IMR-90 (cell line): ENCODE results near the gene SETDB1. TPM values are rescaled to one million over a fixed set of nuclear protein-coding genes. Genes with fewer than 3 reads are reported as not detected.

Experiments used
- ATAC-seq: fragments of 200-7000 bp; cut with Tn5 transposase; 2 replicates; pipeline ENCODE4 v1.9.1; 2020; ENCODE audit warnings: low read depth, mild to moderate bottlenecking, moderate library complexity
- BruUV-seq: library from RNA; stranded (reverse); fragments of 400-500 nt; replicated peaks from 2 replicates; lab custom pipeline; 2021; lab: Mats Ljungman, UMichigan
- CTCF ChIA-PET: fragments of 300-600 bp; formaldehyde crosslinking; extraction: SDS; loops from one replicate; lab custom pipeline; 2021; ENCODE audit warnings: antibody characterized with exemption; lab: Yijun Ruan, JAX
- POLR2A ChIA-PET: fragments of 300-600 bp; sonication (Branson Sonifier 250); formaldehyde crosslinking; loops from one replicate; lab custom pipeline; 2022; ENCODE audit warnings: antibody characterized with exemption; ENCODE audit not compliant: unreplicated experiment; lab: Charles Lee
- DNase-seq: peaks from one replicate; pipeline ENCODE4 v3.0.0; 2013
- H2AFZ ChIP-seq: replicated peaks from 2 replicates; pipeline ENCODE3; 2013; ENCODE audit warnings: low read length, mild to moderate bottlenecking; ENCODE audit not compliant: poor library complexity
- H2AK5ac ChIP-seq: 2 replicates; pipeline ENCODE4 v1.6.1; 2013; ENCODE audit warnings: low read depth, low read length, inconsistent platforms
- H2AK9ac ChIP-seq: replicated peaks from 2 replicates; pipeline ENCODE3; 2013; ENCODE audit warnings: mild to moderate bottlenecking, low read depth, low read length, moderate library complexity; ENCODE audit not compliant: poor library complexity
- H2BK120ac ChIP-seq: 2 replicates; pipeline ENCODE4 v1.6.1; 2013; ENCODE audit warnings: low read depth, low read length, inconsistent platforms
- H2BK15ac ChIP-seq: 3 replicates; pipeline ENCODE4 v1.6.1; 2013; ENCODE audit warnings: low read depth, low read length, inconsistent platforms
- H2BK20ac ChIP-seq: 2 replicates; pipeline ENCODE4 v1.6.1; 2013; ENCODE audit warnings: low read depth, mild to moderate bottlenecking, inconsistent platforms, low read length, moderate library complexity
- H2BK5ac ChIP-seq: 2 replicates; pipeline ENCODE4 v1.6.1; 2013; ENCODE audit warnings: mild to moderate bottlenecking, low read depth, low read length, inconsistent platforms; ENCODE audit not compliant: poor library complexity, severe bottlenecking
- H3K14ac ChIP-seq: replicated peaks from 2 replicates; pipeline ENCODE4 v1.6.1; 2013; ENCODE audit warnings: low read depth, low read length, inconsistent platforms
- H3K18ac ChIP-seq: 2 replicates; pipeline ENCODE4 v1.6.1; 2013; ENCODE audit warnings: low read depth, low read length, control low read depth
- H3K23ac ChIP-seq: 2 replicates; pipeline ENCODE4 v1.6.1; 2013; ENCODE audit warnings: low read depth, low read length, inconsistent platforms
- H3K27ac ChIP-seq: 2 replicates; pipeline ENCODE4 v1.5.1; 2013; ENCODE audit warnings: mild to moderate bottlenecking, control low read depth, low read length; ENCODE audit not compliant: insufficient read depth
- H3K27me3 ChIP-seq: 2 replicates; pipeline ENCODE4 v1.6.1; 2013; ENCODE audit warnings: low read length; ENCODE audit not compliant: control insufficient read depth, insufficient read depth
- H3K36me3 ChIP-seq: 2 replicates; pipeline ENCODE4 v1.6.1; 2013; ENCODE audit warnings: low read length, mixed read lengths; ENCODE audit not compliant: control insufficient read depth, insufficient read depth
- H3K4ac ChIP-seq: 2 replicates; pipeline ENCODE4 v1.6.1; 2013; ENCODE audit warnings: low read depth, low read length, inconsistent platforms
- H3K4me1 ChIP-seq: 2 replicates; pipeline ENCODE4 v1.6.1; 2013; ENCODE audit warnings: low read length, mixed read lengths; ENCODE audit not compliant: control insufficient read depth, insufficient read depth
- H3K4me2 ChIP-seq: 2 replicates; pipeline ENCODE4 v1.6.1; 2013; ENCODE audit warnings: low read depth, mild to moderate bottlenecking, control low read depth, low read length, moderate library complexity
- H3K4me3 ChIP-seq: 2 replicates; pipeline ENCODE4 v1.5.1; 2013; ENCODE audit warnings: low read depth, mild to moderate bottlenecking, control low read depth, low read length, moderate library complexity; ENCODE audit not compliant: insufficient read depth
- H3K56ac ChIP-seq: 2 replicates; pipeline ENCODE4 v1.6.1; 2013; ENCODE audit warnings: low read length, inconsistent platforms; ENCODE audit not compliant: insufficient read depth; ENCODE audit errors: extremely low read depth
- H3K79me1 ChIP-seq, 2 experiments: 2 replicates each; pipeline ENCODE4 v1.6.1; 2013; ENCODE audit warnings: low read length in 2 of 2, inconsistent platforms in 1 of 2, low read depth in 1 of 2
- H3K9ac ChIP-seq: 2 replicates; pipeline ENCODE4 v1.6.1; 2013; ENCODE audit warnings: low read depth, low read length, control low read depth
- H3K9me1 ChIP-seq: 2 replicates; pipeline ENCODE4 v1.6.1; 2013; ENCODE audit warnings: low read length, inconsistent platforms; ENCODE audit not compliant: insufficient read depth
- H3K9me3 ChIP-seq: 2 replicates; pipeline ENCODE4 v1.6.1; 2013; ENCODE audit warnings: low read length; ENCODE audit not compliant: control insufficient read depth, insufficient read depth
- H4K20me1 ChIP-seq: 2 replicates; pipeline ENCODE4 v1.6.1; 2013; ENCODE audit warnings: low read length, inconsistent platforms; ENCODE audit not compliant: insufficient read depth
- H4K5ac ChIP-seq: 2 replicates; pipeline ENCODE4 v1.6.1; 2013; ENCODE audit warnings: mild to moderate bottlenecking, low read depth, low read length, control low read depth
- H4K8ac ChIP-seq, 2 experiments: 2 replicates each; pipeline ENCODE4 v1.6.1; 2013; ENCODE audit warnings: low read depth in 2 of 2, low read length in 2 of 2, control low read depth in 1 of 2, inconsistent platforms in 1 of 2
- H4K91ac ChIP-seq: 2 replicates; pipeline ENCODE4 v1.6.1; 2013; ENCODE audit warnings: low read depth, low read length, inconsistent platforms; ENCODE audit not compliant: insufficient read depth
- BHLHE40 ChIP-seq: fragments of 150-350 bp; IDR thresholded peaks from 2 replicates; pipeline ENCODE4 v1.6.1; 2016; ENCODE audit warnings: mild to moderate bottlenecking, low read depth, low read length
- CEBPB ChIP-seq: IDR thresholded peaks from 2 replicates; pipeline ENCODE4 v1.6.1; 2012; ENCODE audit warnings: low read depth, low read length, improper control_type of control experiment
- CTCF ChIP-seq: conservative IDR thresholded peaks from 2 replicates; pipeline ENCODE4 v1.5.1; 2012; ENCODE audit warnings: mild to moderate bottlenecking, low read depth, low read length, improper control_type of control experiment
- MAZ ChIP-seq: IDR thresholded peaks from 2 replicates; pipeline ENCODE4 v1.6.1; 2012; ENCODE audit warnings: low read depth, mild to moderate bottlenecking, low read length, improper control_type of control experiment, moderate library complexity, borderline replicate concordance
- MXI1 ChIP-seq: IDR thresholded peaks from 2 replicates; pipeline ENCODE4 v1.6.1; 2012; ENCODE audit warnings: low read depth, mild to moderate bottlenecking, low read length, moderate library complexity, borderline replicate concordance
- NFE2L2 ChIP-seq: fragments of 150-350 bp; IDR thresholded peaks from 2 replicates; pipeline ENCODE4 v1.6.1; 2016; ENCODE audit warnings: low read depth, mild to moderate bottlenecking, low read length
- POLR2A ChIP-seq: IDR thresholded peaks from 2 replicates; pipeline ENCODE4 v1.6.1; 2012; ENCODE audit warnings: mild to moderate bottlenecking, low read depth, low read length
- RAD21 ChIP-seq: IDR thresholded peaks from 2 replicates; pipeline ENCODE4 v1.6.1; 2012; ENCODE audit warnings: low read length, improper control_type of control experiment
- RFX5 ChIP-seq: IDR thresholded peaks from 2 replicates; pipeline ENCODE4 v1.8.0; 2012; ENCODE audit warnings: low read depth, mild to moderate bottlenecking, low read length, moderate library complexity
- SMC3 ChIP-seq: fragments of 150-350 bp; IDR thresholded peaks from 2 replicates; pipeline ENCODE4 v1.6.1; 2016; ENCODE audit warnings: low read depth, mild to moderate bottlenecking, antibody characterized with exemption, low read length, moderate library complexity
- USF2 ChIP-seq: fragments of 150-350 bp; IDR thresholded peaks from 2 replicates; pipeline ENCODE4 v1.6.1; 2017; ENCODE audit warnings: mild to moderate bottlenecking, antibody characterized with exemption, low read length, low read depth
- WGBS, 2 experiments: methylation state at CpG; one replicate each; pipeline versions ENCODE4 v1.1.5 to v1.1.7; 2013; ENCODE audit warnings: missing lambda C conversion rate in 2 of 2; ENCODE audit not compliant: insufficient read length in 1 of 2; ENCODE audit errors: extremely low coverage in 2 of 2; 5-methylcytosine and 5-hydroxymethylcytosine counted together
- dilution Hi-C: fragments of 300-500 bp; cut with HindIII; formaldehyde crosslinking; loops from one replicate; pipeline ENCODE4 v1.14.3; 2018; ENCODE audit warnings: low sequenced_read_pairs; ENCODE audit not compliant: unreplicated experiment
- in situ Hi-C: fragments of 300-500 bp; cut with MboI; formaldehyde crosslinking; loops from 3 replicates; pipeline ENCODE4 v1.14.3; 2019; ENCODE audit warnings: low sequenced_read_pairs, inconsistent platforms, mixed read lengths
- intact Hi-C: fragments of 100-400 bp; cut with micrococcal nuclease; formaldehyde crosslinking; loops from 2 replicates; pipeline ENCODE4 v1.10.0; 2022
- polyA plus RNA-seq, 3 experiments: library from polyadenylated mRNA; depleted of rRNA; stranded (reverse); fragments of >200 nt; gene quantifications; 2 replicates each; pipeline ENCODE4 v1.2.3, GENCODE V29; 2012; ENCODE audit warnings: low replicate concordance in 1 of 3
- total RNA-seq: library from RNA; depleted of rRNA; stranded (reverse); fragments of >200 nt; gene quantifications from 2 replicates; pipeline ENCODE4 v1.2.3, GENCODE V29; 2012

The SETDB1 gene
- total and polyA plus RNA-seq, 2 of the 4 experiments (the other 2 are of a cell fraction), result 18.7 to 22.9 TPM

DNA sequence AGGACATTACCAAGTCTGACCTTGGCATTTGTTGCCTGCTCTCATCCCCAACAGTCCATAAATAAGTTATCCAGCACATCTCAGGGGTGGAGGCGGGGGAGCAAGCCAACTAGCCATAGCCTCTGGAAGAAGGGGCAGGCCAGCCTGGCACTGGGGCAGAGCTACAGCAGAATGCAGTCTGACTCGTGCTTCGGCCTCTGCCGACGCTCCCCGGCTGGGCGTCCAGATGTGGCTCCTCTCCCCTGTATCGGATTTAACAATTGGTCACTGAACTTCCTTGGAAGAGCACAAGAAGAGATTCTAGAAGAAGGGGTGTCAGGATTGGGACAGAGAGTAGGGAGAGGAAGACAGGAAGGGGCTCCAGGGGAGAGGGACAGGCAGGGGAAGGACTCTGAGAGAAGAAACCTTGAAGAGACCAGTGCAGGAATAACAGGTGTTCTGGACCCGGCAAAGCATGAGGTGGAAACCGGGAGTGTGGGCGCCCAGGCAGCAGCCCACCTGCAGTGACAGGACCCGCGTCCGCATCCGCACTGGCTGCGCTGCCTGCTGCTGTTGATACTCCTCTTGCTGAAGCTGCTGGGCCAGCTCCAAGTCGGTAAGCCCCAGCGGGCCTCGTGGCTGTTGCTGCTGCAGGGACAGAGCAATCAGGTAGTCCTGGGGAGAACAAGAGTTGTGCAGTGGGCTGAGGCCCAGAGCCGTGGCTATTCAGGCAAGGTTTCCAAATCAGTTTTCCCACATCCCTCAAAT lies 71.1 kb downstream of the SETDB1 start:
- dilution Hi-C loops, result no loop called here
- no peak overlapping the region for H2BK120ac ChIP-seq
- H3K4me3 ChIP-seq, result no peak overlapping the region
- in situ Hi-C loops, result no loop called here
- ChIA-PET POLR2A (no interaction called here), CTCF (interaction anchor here (1.0 to 4.3 kb wide), 2 partner anchors 9 to 28 kb away, joined by 3 to 24 read pairs; partner anchors contain the start of gene MINDY1)
- H4K5ac ChIP-seq, result no peak overlapping the region
- no peaks in the 10 kb centered on the region for H3K27me3 ChIP-seq
- H3K27ac ChIP-seq, result no peak overlapping the region
- BruUV-seq, result no TSS peak
- no peaks in the 10 kb centered on the region for H3K79me1 ChIP-seq
- no peak overlapping the region for H2AK5ac ChIP-seq
- peaks cover 34% of the 10 kb centered on the region for H3K36me3 ChIP-seq
- no peak overlapping the region for H3K23ac ChIP-seq
- ATAC-seq (no peak), DNase-seq (no peak)
- H4K8ac ChIP-seq, result no peak overlapping the region
- H2AFZ ChIP-seq, result no peak overlapping the region
- 93% methylated on average over 8 of the region's 20 CpGs; no CpG with 5 or more reads in 1 of the 2 experiments for WGBS, 2 experiments
- no peaks in the 10 kb centered on the region for H3K9me3 ChIP-seq
- H3K4me1 ChIP-seq, result peaks cover 2% of the 10 kb centered on the region
- no peak overlapping the region for H2BK20ac ChIP-seq
- H3K4ac ChIP-seq, result no peak overlapping the region; the same call in none of the 2 replicates
- no peak overlapping the region for H3K56ac ChIP-seq
- intact Hi-C loops, result no loop called here
- no peak overlapping the region; the same call in 1 of the 2 replicates for H4K91ac ChIP-seq
- no peak overlapping the region for H3K9ac ChIP-seq
- H2BK5ac ChIP-seq, result no peak overlapping the region
- H3K18ac ChIP-seq, result no peak overlapping the region
- peak overlapping the region; percentile 33 for H2AK9ac ChIP-seq
- peaks cover 8% of the 10 kb centered on the region; the same call in 1 of the 2 replicates for H3K9me1 ChIP-seq
- no peak for TF ChIP-seq CTCF
- TF ChIP-seq NFE2L2, result no peak
- no peak for TF ChIP-seq POLR2A
- TF ChIP-seq SMC3, result no peak
- TF ChIP-seq MAZ, result no peak
- TF ChIP-seq BHLHE40, result no peak
- no peak for TF ChIP-seq MXI1
- no peak for TF ChIP-seq USF2
- no peak for TF ChIP-seq CEBPB
- no peak for TF ChIP-seq RFX5
- TF ChIP-seq RAD21, result no peak
- H2BK15ac ChIP-seq, result no peak overlapping the region
- H3K14ac ChIP-seq, result no peak overlapping the region
- no peaks in the 10 kb centered on the region for H4K20me1 ChIP-seq
- no peak overlapping the region for H3K4me2 ChIP-seq
